ENCODE results near the gene SPEN.
"Not testable (repeated sequence)": the region's sequence is repeated elsewhere in the genome, so short reads cannot be mapped to it uniquely, and the experiment has no call there.

Gene SPEN

GRCh38 chr1:15918962-15919715 is 71.6 kb downstream of the SPEN start:
- H3K36me3 ChIP-seq (ENCODE audit: insufficient read depth, low read length), result peaks cover 93% of the 10 kb centered on the region
- TF ChIP-seq EZH2 (IDR thresholded peaks at IDR 0.05; ENCODE audit: borderline replicate concordance, low read depth, low read length, severe bottlenecking), result no peak
- TF ChIP-seq CTCF (IDR thresholded peaks at IDR 0.05; ENCODE audit: borderline replicate concordance, extremely low read depth, low read length, poor library complexity, severe bottlenecking), result no peak
- H3K4me1 ChIP-seq (ENCODE audit: insufficient read depth, low read length), result no peaks in the 10 kb centered on the region
- peaks cover 46% of the 10 kb centered on the region for H3K79me2 ChIP-seq (ENCODE audit: insufficient read depth, low read length)
- no peak for DNase-seq
- no peak overlapping the region for H3K27ac ChIP-seq (ENCODE audit: low read length)
- no peak for ATAC-seq (ENCODE audit: insufficient read depth, low read depth)
- H3K9ac ChIP-seq (ENCODE audit: low read depth, low read length), result no peak overlapping the region
- H2AFZ ChIP-seq (ENCODE audit: low read depth, low read length), result no peak overlapping the region
- H3K9me3 ChIP-seq (ENCODE audit: insufficient read depth, low read length, severe bottlenecking), result no peaks in the 10 kb centered on the region
- no peak overlapping the region for H3K4me3 ChIP-seq (ENCODE audit: low read depth in 1 of 2, low read length in 2 of 2)
- H4K20me1 ChIP-seq (ENCODE audit: insufficient read depth, low read length), result peaks cover 20% of the 10 kb centered on the region; the same call in 1 of the 2 replicates
- H3K27me3 ChIP-seq (ENCODE audit: insufficient read depth, low read length, poor library complexity), result no peaks in the 10 kb centered on the region
- no peak overlapping the region for H3K4me2 ChIP-seq (ENCODE audit: insufficient read depth, low read length)

- ATAC-seq (ENCODE audit: insufficient read depth, low read depth), result no peak
- Histone ChIP-seq H3K27me3 (ENCODE audit: insufficient read depth, low read length, poor library complexity) (no peaks in the 10 kb centered on the region), H3K4me2 (ENCODE audit: insufficient read depth, low read length) (no peak overlapping the region), H3K4me3 (ENCODE audit: low read depth in 1 of 2, low read length in 2 of 2) (no peak overlapping the region), H3K36me3 (ENCODE audit: insufficient read depth, low read length) (peaks cover 92% of the 10 kb centered on the region), H3K9ac (ENCODE audit: low read depth, low read length) (no peak overlapping the region), H3K4me1 (ENCODE audit: insufficient read depth, low read length) (no peaks in the 10 kb centered on the region), H4K20me1 (ENCODE audit: insufficient read depth, low read length) (peaks cover 13% of the 10 kb centered on the region; the same call in 1 of the 2 replicates), H3K9me3 (ENCODE audit: insufficient read depth, low read length, severe bottlenecking) (no peaks in the 10 kb centered on the region), H3K27ac (ENCODE audit: low read length) (no peak overlapping the region), H2AFZ (ENCODE audit: low read depth, low read length) (no peak overlapping the region), H3K79me2 (ENCODE audit: insufficient read depth, low read length) (peaks cover 14% of the 10 kb centered on the region)
- TF ChIP-seq EZH2 (IDR thresholded peaks at IDR 0.05; ENCODE audit: borderline replicate concordance, low read depth, low read length, severe bottlenecking) (no peak), CTCF (IDR thresholded peaks at IDR 0.05; ENCODE audit: borderline replicate concordance, extremely low read depth, low read length, poor library complexity, severe bottlenecking) (no peak)
- DNase-seq, result no peak
Measured at GRCh38 chr1:15923241-15923640, 75.7 kb downstream of the SPEN start.

- H3K4me1 ChIP-seq (ENCODE audit: insufficient read depth, low read length); H3K4me3 ChIP-seq (ENCODE audit: low read depth in 1 of 2, low read length in 2 of 2); H3K9me3 ChIP-seq (ENCODE audit: insufficient read depth, low read length, severe bottlenecking); H3K27ac ChIP-seq (ENCODE audit: low read length); H3K4me2 ChIP-seq (ENCODE audit: insufficient read depth, low read length); H3K27me3 ChIP-seq (ENCODE audit: insufficient read depth, low read length, poor library complexity); DNase-seq; H2AFZ ChIP-seq (ENCODE audit: low read depth, low read length); H3K9ac ChIP-seq (ENCODE audit: low read depth, low read length); H3K79me2 ChIP-seq (ENCODE audit: insufficient read depth, low read length); ATAC-seq (ENCODE audit: insufficient read depth, low read depth): not testable (repeated sequence)
- Histone ChIP-seq H3K36me3 (ENCODE audit: insufficient read depth, low read length) (peaks cover 94% of the 10 kb centered on the region), H4K20me1 (ENCODE audit: insufficient read depth, low read length) (peaks cover 12% of the 10 kb centered on the region)
Measured at GRCh38 chr1:15926448-15926847, 78.9 kb downstream of the SPEN start.

GRCh38 chr1:15928971-15929965 is 81.8 kb downstream of the SPEN start:
- no peak overlapping the region for H3K27ac ChIP-seq (ENCODE audit: low read length)
- H3K79me2 ChIP-seq (ENCODE audit: insufficient read depth, low read length), result peaks cover 6% of the 10 kb centered on the region
- peaks cover 94% of the 10 kb centered on the region for H3K36me3 ChIP-seq (ENCODE audit: insufficient read depth, low read length)
- no peak overlapping the region for H3K9ac ChIP-seq (ENCODE audit: low read depth, low read length)
- H3K9me3 ChIP-seq (ENCODE audit: insufficient read depth, low read length, severe bottlenecking), result no peaks in the 10 kb centered on the region
- no peak overlapping the region for H3K4me2 ChIP-seq (ENCODE audit: insufficient read depth, low read length)
- no peak overlapping the region for H3K4me3 ChIP-seq (ENCODE audit: low read depth in 1 of 2, low read length in 2 of 2)
- TF ChIP-seq EZH2 (IDR thresholded peaks at IDR 0.05; ENCODE audit: borderline replicate concordance, low read depth, low read length, severe bottlenecking), result no peak
- TF ChIP-seq CTCF (IDR thresholded peaks at IDR 0.05; ENCODE audit: borderline replicate concordance, extremely low read depth, low read length, poor library complexity, severe bottlenecking), result no peak
- ATAC-seq (ENCODE audit: insufficient read depth, low read depth), result no peak
- no peak overlapping the region for H2AFZ ChIP-seq (ENCODE audit: low read depth, low read length)
- no peak for DNase-seq
- H3K27me3 ChIP-seq (ENCODE audit: insufficient read depth, low read length, poor library complexity), result no peaks in the 10 kb centered on the region
- H3K4me1 ChIP-seq (ENCODE audit: insufficient read depth, low read length), result no peaks in the 10 kb centered on the region
- H4K20me1 ChIP-seq (ENCODE audit: insufficient read depth, low read length), result peaks cover 31% of the 10 kb centered on the region
